ENCODE results near the gene CBLC.

The CBLC gene

GRCh38 chr19:44782729-44783128, 5.0 kb downstream of the CBLC start:
- Histone ChIP-seq H3K27ac (ENCODE audit: low read length) (no peak overlapping the region), H3K9ac (ENCODE audit: low read length) (no peak overlapping the region), H3K27me3 (ENCODE audit: low read depth, low read length) (peaks cover 13% of the 10 kb centered on the region), H3K4me3 (ENCODE audit: low read length) (no peak overlapping the region), H2AFZ (ENCODE audit: low read depth, low read length) (no peak overlapping the region), H3K9me3 (ENCODE audit: insufficient read depth, low read length) (no peaks in the 10 kb centered on the region), H3K4me1 (ENCODE audit: low read length) (peaks cover 4% of the 10 kb centered on the region; the same call in 1 of the 2 replicates), H3K4me2 (ENCODE audit: low read length) (no peak overlapping the region), H3K79me2 (ENCODE audit: low read length) (no peaks in the 10 kb centered on the region), H4K20me1 (ENCODE audit: insufficient read depth, low read length) (no peaks in the 10 kb centered on the region), H3K36me3 (replicated peaks; ENCODE audit: low read depth, low read length) (no peaks in the 10 kb centered on the region)
- TF ChIP-seq CTCF (IDR thresholded peaks at IDR 0.05; ENCODE audit: low read depth, low read length) (peak; percentile 31), EZH2phosphoT487 (IDR thresholded peaks at IDR 0.05; ENCODE audit: low read depth) (no peak)

- Histone ChIP-seq H3K36me3 (replicated peaks; ENCODE audit: low read depth, low read length) (no peaks in the 10 kb centered on the region), H3K4me3 (ENCODE audit: low read length) (no peak overlapping the region), H3K27ac (ENCODE audit: low read length) (no peak overlapping the region), H3K79me2 (ENCODE audit: low read length) (no peaks in the 10 kb centered on the region), H3K27me3 (ENCODE audit: low read depth, low read length) (peaks cover 17% of the 10 kb centered on the region), H3K4me1 (ENCODE audit: low read length) (peaks cover 4% of the 10 kb centered on the region; the same call in 1 of the 2 replicates), H3K4me2 (ENCODE audit: low read length) (no peak overlapping the region), H3K9me3 (ENCODE audit: insufficient read depth, low read length) (no peaks in the 10 kb centered on the region), H2AFZ (ENCODE audit: low read depth, low read length) (no peak overlapping the region), H4K20me1 (ENCODE audit: insufficient read depth, low read length) (no peaks in the 10 kb centered on the region), H3K9ac (ENCODE audit: low read length) (no peak overlapping the region)
- TF ChIP-seq CTCF (IDR thresholded peaks at IDR 0.05; ENCODE audit: low read depth, low read length) (no peak), EZH2phosphoT487 (IDR thresholded peaks at IDR 0.05; ENCODE audit: low read depth) (no peak)
Observed at GRCh38 chr19:44783545-44783944, 5.9 kb downstream of the CBLC start.

GRCh38 chr19:44785271-44785670, 7.6 kb downstream of the CBLC start:
- H3K9me3 ChIP-seq (ENCODE audit: insufficient read depth, low read length), result no peaks in the 10 kb centered on the region
- no peaks in the 10 kb centered on the region for H3K79me2 ChIP-seq (ENCODE audit: low read length)
- H3K36me3 ChIP-seq (replicated peaks; ENCODE audit: low read depth, low read length), result no peaks in the 10 kb centered on the region
- no peak overlapping the region for H3K4me2 ChIP-seq (ENCODE audit: low read length)
- peaks cover 4% of the 10 kb centered on the region; the same call in 1 of the 2 replicates for H3K4me1 ChIP-seq (ENCODE audit: low read length)
- no peak overlapping the region for H3K4me3 ChIP-seq (ENCODE audit: low read length)
- H3K27me3 ChIP-seq (ENCODE audit: low read depth, low read length), result peaks cover 32% of the 10 kb centered on the region
- no peak for TF ChIP-seq CTCF (IDR thresholded peaks at IDR 0.05; ENCODE audit: low read depth, low read length)
- TF ChIP-seq EZH2phosphoT487 (IDR thresholded peaks at IDR 0.05; ENCODE audit: low read depth), result no peak
- H2AFZ ChIP-seq (ENCODE audit: low read depth, low read length), result no peak overlapping the region
- H4K20me1 ChIP-seq (ENCODE audit: insufficient read depth, low read length), result no peaks in the 10 kb centered on the region
- no peak overlapping the region for H3K27ac ChIP-seq (ENCODE audit: low read length)
- no peak overlapping the region for H3K9ac ChIP-seq (ENCODE audit: low read length)

GRCh38 chr19:44785993-44786392, 8.3 kb downstream of the CBLC start:
- no peak overlapping the region for H3K9ac ChIP-seq (ENCODE audit: low read length)
- TF ChIP-seq CTCF (IDR thresholded peaks at IDR 0.05; ENCODE audit: low read depth, low read length), result no peak
- TF ChIP-seq EZH2phosphoT487 (IDR thresholded peaks at IDR 0.05; ENCODE audit: low read depth), result no peak
- peaks cover 32% of the 10 kb centered on the region for H3K27me3 ChIP-seq (ENCODE audit: low read depth, low read length)
- no peaks in the 10 kb centered on the region for H3K9me3 ChIP-seq (ENCODE audit: insufficient read depth, low read length)
- peaks cover 4% of the 10 kb centered on the region; the same call in 1 of the 2 replicates for H3K4me1 ChIP-seq (ENCODE audit: low read length)
- no peaks in the 10 kb centered on the region for H4K20me1 ChIP-seq (ENCODE audit: insufficient read depth, low read length)
- no peak overlapping the region for H3K4me3 ChIP-seq (ENCODE audit: low read length)
- no peak overlapping the region for H3K4me2 ChIP-seq (ENCODE audit: low read length)
- H3K36me3 ChIP-seq (replicated peaks; ENCODE audit: low read depth, low read length), result no peaks in the 10 kb centered on the region
- H3K79me2 ChIP-seq (ENCODE audit: low read length), result no peaks in the 10 kb centered on the region
- H2AFZ ChIP-seq (ENCODE audit: low read depth, low read length), result no peak overlapping the region
- H3K27ac ChIP-seq (ENCODE audit: low read length), result no peak overlapping the region

All from OCI-LY3 (cell line).